HTERT RPE-1 (cell line): ENCODE measurements around the gene C19orf12.

Experiments used
- in situ Hi-C: fragments of 300-500 bp; cut with MboI; formaldehyde crosslinking; loops from 4 replicates; pipeline ENCODE4 v1.14.3; 2020; ENCODE audit warnings: low sequenced_read_pairs

The C19orf12 gene

GRCh38 chr19:29697523-29698261 is 17.4 kb downstream of the C19orf12 start:
- in situ Hi-C loops = no loop called here

GRCh38 chr19:29696565-29696846 is 18.6 kb downstream of the C19orf12 start:
- in situ Hi-C loops = no loop called here

- in situ Hi-C loops = no loop called here
These were observed 19.1 kb downstream of the C19orf12 start for GRCh38 chr19:29695765-29696564.

- in situ Hi-C loops = no loop called here
These were observed 20.1 kb downstream of the C19orf12 start for GRCh38 chr19:29694669-29695627.

GRCh38 chr19:29694161-29694560 is 20.9 kb downstream of the C19orf12 start:
- in situ Hi-C loops = no loop called here

GRCh38 chr19:29690842-29691241 is 24.2 kb downstream of the C19orf12 start:
- in situ Hi-C loops = no loop called here

- in situ Hi-C loops = no loop called here
These were observed 26.9 kb downstream of the C19orf12 start for GRCh38 chr19:29687897-29688728.

GRCh38 chr19:29687244-29687896 is 27.7 kb downstream of the C19orf12 start:
- in situ Hi-C loops = no loop called here

- in situ Hi-C loops = no loop called here
These were observed 28.7 kb downstream of the C19orf12 start for GRCh38 chr19:29686285-29686805.

- in situ Hi-C loops = no loop called here
These were observed 29.7 kb downstream of the C19orf12 start for GRCh38 chr19:29685326-29685725.

- in situ Hi-C loops = no loop called here
These were observed 32.1 kb downstream of the C19orf12 start for GRCh38 chr19:29683009-29683408.

- in situ Hi-C loops = no loop called here
These were observed 32.7 kb downstream of the C19orf12 start for GRCh38 chr19:29682236-29682895.

- in situ Hi-C loops = no loop called here
These were observed 33.4 kb downstream of the C19orf12 start for GRCh38 chr19:29681422-29682235.

GRCh38 chr19:29680937-29681336 is 34.1 kb downstream of the C19orf12 start:
- in situ Hi-C loops = no loop called here

GRCh38 chr19:29680447-29680846 is 34.6 kb downstream of the C19orf12 start:
- in situ Hi-C loops = no loop called here

- in situ Hi-C loops = no loop called here
These were observed 35.4 kb downstream of the C19orf12 start for GRCh38 chr19:29679598-29680210.

GRCh38 chr19:29678484-29679106 is 36.5 kb downstream of the C19orf12 start:
- in situ Hi-C loops = no loop called here
